Mesenteric fat pad (tissue), 1 donor: ENCODE data around the gene RRAD. TPM values are rescaled to one million over a fixed set of nuclear protein-coding genes. Genes with fewer than 3 reads are reported as not detected.

ENCODE experiments used
- DNase-seq: peaks from one replicate; pipeline ENCODE4 v3.0.0-alpha.2; 2020; ENCODE audit warnings: low spot score
- total RNA-seq: library from RNA; stranded (reverse); fragmentation: NEBNext Ultra II Directional; extraction: Animal tissue kit (Norgen Biotek cat#: 25700); gene quantifications from one replicate; pipeline ENCODE4 v1.2.1, GENCODE V29; 2021
- donor health status: DM: yes; HTN: yes; CAD: no.

The RRAD gene
- total RNA-seq, 1 donor from 2014 or later, result 3.4 TPM

- DNase-seq, result peak; percentile 98
These were observed 9.0 kb upstream of the RRAD start, which contains the start of gene CIAO2B for GRCh38 chr16:66934138-66934838. Gene CIAO2B, minus strand, starts transcription at chr16:66934402. Its CDS starts 38 bp downstream, at chr16:66934364.

DNA sequence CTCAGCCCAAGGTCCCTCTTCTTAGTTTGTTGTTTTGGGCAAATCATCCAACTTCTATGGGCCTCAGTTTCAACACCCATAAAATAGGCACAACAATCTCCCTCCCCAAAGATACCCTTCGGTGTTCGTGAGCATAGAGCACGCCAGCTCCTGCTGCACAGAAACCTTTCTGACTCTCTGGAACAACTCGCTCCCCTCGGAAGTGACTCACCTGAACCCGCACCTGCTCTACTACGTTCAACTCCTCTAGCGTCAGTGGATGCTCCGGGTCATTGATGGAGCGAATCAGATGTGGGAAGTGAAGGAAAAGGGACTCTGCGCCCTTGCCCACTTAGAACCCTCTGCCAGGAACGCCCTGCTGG lies 8.4 kb upstream of the RRAD start:
- DNase-seq, result no peak

DNA sequence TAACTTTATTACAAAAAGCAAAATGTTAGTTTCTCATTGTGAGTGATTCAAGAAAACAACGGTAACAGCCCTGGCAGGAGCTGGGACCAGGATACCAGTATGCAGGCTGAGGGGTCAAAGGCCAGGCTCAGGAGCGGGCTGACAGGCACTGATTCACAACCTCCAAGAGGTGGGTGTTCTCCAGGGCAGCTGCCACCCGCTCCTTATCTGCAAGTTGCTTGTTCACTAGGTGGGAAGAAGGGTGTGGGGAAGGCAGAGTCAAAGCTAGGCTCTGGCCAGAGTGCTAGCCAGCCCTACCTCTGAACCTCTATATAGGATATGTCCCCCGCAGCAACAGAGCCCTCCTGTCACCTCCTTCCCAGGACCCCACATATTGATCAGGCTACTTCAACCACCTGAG lies 6.7 kb upstream of the RRAD start:
- no peak for DNase-seq

- DNase-seq, result no peak
These were observed 6.3 kb upstream of the RRAD start for GRCh38 chr16:66931665-66932064.

- no peak for DNase-seq
These were observed 4.9 kb upstream of the RRAD start for GRCh38 chr16:66930189-66930588.

DNA sequence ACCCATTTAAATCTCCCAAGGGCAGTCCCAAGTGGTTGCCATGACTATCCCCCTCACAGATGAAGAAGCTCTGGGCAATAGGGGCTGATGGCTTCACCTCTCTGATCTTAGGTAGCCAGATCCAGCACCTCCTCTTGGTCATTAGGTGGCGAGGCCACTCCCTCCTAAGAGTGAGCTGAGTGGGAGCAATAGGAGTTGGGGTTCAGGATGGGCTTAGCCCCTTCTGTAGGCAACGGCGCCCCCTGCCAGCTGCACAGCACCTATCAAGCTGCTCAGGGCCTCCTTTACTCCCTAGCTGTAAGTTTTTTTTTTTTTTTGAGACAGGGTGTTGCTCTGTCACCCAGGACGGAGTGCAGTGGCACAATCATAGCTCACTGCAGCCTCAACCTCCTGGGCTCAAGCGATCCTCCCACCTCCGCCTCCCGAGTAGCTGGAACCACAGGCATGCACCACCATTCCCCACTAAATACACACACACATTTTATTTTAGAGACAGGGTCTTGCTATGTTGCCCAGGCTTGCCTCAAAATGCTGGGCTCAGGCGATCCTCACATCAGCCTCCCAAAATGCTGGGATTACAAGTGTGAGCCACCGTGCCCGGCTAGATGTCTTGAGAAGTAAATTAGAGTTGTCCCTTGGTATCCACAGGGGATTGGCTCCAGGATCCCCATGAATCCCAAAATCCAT lies 3.5 kb upstream of the RRAD start:
- DNase-seq, result no peak

DNA sequence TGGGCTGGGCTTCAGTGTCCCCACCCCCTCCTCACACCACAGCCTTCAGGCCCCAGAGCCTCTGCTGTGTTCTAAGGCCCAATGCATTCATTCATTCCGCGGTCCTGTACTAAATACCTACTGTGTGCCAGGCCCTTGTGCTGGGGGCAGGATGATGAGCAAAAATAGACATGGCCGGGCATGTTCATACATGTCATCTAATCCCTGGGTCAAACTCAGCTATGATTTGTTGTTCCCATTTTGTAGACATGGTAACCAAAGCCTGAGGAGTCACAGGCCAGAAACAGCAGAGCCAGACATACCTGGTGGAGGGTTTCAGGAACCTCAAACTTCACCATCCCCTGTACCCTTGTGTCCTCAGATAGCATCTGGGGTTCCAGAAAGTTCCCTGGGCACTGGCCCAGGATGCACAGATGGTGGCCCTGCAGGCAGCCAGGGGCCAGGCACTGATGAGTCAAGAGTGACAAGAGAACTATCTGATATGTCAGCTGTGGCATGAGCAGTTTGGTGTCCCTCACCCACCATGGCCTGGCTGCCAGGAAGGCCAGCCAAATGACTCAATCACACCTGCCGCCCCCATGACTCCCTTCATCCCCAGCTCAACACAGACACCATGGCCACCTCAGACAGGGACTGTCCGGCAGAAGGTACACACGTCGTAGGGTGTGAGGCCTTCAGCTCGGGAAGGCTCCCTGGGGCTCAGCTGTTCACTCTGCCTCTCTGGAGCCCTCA lies 2.7 kb upstream of the RRAD start:
- DNase-seq, result no peak

- DNase-seq, result no peak
These were observed 1.7 kb upstream of the RRAD start for GRCh38 chr16:66926961-66927436.

GRCh38 chr16:66926171-66926947 lies 1.0 kb upstream of the RRAD start:
- DNase-seq, result no peak

GRCh38 chr16:66924527-66925321 lies 611 bp downstream of the RRAD start:
- no peak for DNase-seq

GRCh38 chr16:66923866-66924265 lies 1.5 kb downstream of the RRAD start:
- DNase-seq, result no peak

DNA sequence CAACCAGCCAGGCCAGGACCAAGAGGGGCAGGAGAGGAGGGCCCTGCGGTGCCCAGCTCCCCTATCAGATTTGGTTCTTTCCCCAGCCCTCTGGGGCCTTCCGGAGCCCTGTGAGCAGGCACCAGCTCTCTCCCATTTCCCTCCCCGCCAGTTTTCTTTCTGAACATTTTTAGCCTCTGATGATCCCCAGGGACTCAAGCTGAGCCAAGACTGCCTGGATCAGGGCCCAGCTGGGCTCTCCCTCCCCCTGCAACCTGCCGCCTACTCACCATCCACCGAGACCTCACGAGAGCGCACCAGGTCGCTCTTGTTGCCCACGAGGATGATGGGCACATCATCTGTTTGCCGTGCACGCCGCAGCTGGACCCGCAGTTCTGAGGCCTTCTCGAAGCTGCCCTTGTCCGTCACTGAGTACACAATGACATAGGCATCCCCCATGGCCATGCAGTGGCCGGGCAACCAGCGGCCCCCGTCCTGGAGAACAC lies 2.0 kb downstream of the RRAD start:
- DNase-seq, result no peak

DNA sequence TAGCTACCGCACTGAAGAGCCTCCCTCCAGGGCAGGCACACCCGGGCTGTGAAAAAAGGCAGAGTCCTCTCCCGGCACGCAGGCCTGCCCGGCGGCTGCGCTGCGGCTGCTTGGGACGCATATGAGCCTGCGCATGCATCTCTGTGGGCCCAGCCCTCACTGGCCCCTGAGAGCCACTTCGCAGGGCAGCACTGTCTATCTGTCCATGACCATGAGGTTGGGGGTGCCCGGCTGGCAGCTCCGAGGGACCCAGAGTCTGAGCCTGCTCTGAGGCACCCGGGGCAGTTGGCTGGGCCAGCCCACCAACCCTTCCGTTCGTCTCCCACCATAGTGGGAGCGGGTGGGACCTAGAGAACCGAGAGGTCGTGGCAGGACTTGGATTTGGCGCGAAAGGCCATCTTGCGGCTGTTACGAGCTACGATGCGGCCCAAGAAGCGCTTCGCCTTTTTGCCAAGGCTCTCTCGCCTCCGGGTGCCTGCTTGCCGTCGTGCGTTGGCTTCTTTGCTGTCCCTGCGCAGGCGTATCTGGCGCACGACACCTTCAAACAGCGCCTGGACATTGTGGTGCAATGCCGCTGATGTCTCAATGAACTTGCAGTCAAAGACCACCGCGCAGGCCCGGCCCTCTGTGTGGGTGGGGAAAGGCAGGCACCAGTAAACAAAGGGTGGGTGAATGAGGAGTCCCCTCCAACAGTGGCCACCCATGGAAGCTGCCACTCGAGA lies 3.4 kb downstream of the RRAD start:
- DNase-seq, result no peak

DNA sequence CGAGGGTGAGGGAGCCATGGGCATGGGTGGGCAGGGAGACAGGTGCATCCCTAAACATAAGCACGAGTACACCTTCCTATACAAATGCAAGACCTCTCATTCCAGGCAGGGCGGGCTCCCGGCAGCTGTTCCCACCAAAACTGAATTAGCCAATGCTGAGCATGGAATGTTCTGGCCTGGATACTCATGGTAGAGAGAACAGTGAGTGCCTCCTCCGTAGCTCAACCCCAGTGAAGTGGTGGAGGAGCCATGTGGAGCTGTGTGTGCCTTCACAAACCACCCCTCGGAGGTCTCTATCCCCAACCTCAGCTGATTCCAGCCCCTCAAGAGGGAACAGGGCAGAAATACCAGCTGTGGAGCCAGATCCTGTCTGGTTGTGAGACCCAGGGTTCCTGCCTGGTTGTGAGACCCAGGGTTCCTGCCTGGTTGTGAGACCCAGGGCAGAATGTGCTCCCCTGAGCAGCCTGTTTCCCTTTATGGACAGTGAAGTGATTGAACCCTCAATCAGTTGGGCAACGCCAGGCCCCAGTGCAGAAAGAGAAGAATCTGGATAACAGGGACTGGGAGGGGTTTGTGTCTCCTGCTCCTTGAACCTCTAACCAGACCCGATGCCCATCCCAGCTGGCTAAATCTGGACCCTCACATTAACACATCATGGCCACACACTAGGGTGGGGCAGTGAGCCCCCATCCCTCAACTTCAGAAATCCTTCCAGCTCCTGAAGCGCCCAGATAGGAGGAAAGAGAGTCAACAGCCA lies 4.2 kb downstream of the RRAD start:
- DNase-seq, result no peak

GRCh38 chr16:66920299-66920590 lies 5.1 kb downstream of the RRAD start:
- DNase-seq, result no peak

GRCh38 chr16:66919569-66920298 lies 5.6 kb downstream of the RRAD start:
- no peak for DNase-seq

- no peak for DNase-seq
These were observed 6.3 kb downstream of the RRAD start, which contains the start of gene CDH16 for GRCh38 chr16:66918803-66919568. Gene CDH16, minus strand, starts transcription at chr16:66918885. Its CDS starts 820 bp downstream, at chr16:66918065.

DNA sequence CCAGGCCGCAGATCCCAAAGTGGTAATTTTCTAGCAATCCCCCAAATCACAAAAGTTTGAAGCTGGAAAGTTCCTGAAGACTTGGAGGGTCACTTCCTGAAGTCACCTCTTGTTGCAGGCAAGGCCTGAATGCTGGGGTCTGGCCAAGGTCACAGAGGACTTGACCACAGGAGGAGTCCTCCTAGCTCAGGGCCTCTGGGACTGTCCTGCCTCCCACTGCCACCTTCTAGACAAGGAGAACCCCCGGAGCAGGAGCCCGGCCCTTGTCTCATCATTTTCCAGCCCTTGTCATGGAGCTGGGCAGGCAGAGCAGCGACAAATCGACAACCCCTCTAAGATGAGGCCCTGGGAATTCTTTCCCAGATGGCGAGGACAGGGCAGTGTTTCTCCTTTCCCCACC lies 7.0 kb downstream of the RRAD start:
- DNase-seq, result no peak
